NCI-H82 (cell line): ENCODE measurements around the gene CAPN9.
"Not testable (repeated sequence)": the region's sequence is repeated elsewhere in the genome, so short reads cannot be mapped to it uniquely, and the experiment has no call there.

Experiments used
- DNase-seq: peaks from one replicate; lab custom pipeline; 2025; lab: John Stamatoyannopoulos, UW

The CAPN9 gene

GRCh38 chr1:230711245-230711644 is 35.9 kb upstream of the CAPN9 start:
- DNase-seq = no peak

GRCh38 chr1:230712470-230712942 is 34.7 kb upstream of the CAPN9 start:
- no peak for DNase-seq

- DNase-seq = no peak
These were observed 34.0 kb upstream of the CAPN9 start for GRCh38 chr1:230713138-230713537.

- DNase-seq = no peak
These were observed 33.7 kb upstream of the CAPN9 start for GRCh38 chr1:230713547-230713914.

- DNase-seq = no peak
These were observed 33.0 kb upstream of the CAPN9 start, which contains the start of gene AGT for GRCh38 chr1:230713915-230714764. Gene AGT, minus strand, starts transcription at chr1:230714122. Its CDS starts 3,299 bp downstream, at chr1:230710823.

- no peak for DNase-seq
These were observed 31.7 kb upstream of the CAPN9 start for GRCh38 chr1:230715510-230715909.

GRCh38 chr1:230716453-230716852 is 30.7 kb upstream of the CAPN9 start:
- DNase-seq = not testable (repeated sequence)

- DNase-seq = no peak
These were observed 29.9 kb upstream of the CAPN9 start for GRCh38 chr1:230717251-230717650.

GRCh38 chr1:230721849-230722522 is 25.2 kb upstream of the CAPN9 start:
- not testable (repeated sequence) for DNase-seq

GRCh38 chr1:230725256-230726012 is 21.8 kb upstream of the CAPN9 start:
- no peak for DNase-seq

GRCh38 chr1:230728710-230729392 is 18.3 kb upstream of the CAPN9 start:
- DNase-seq = no peak

GRCh38 chr1:230730977-230731376 is 16.2 kb upstream of the CAPN9 start:
- DNase-seq = no peak

GRCh38 chr1:230735447-230735846 is 11.7 kb upstream of the CAPN9 start:
- DNase-seq = no peak

- no peak for DNase-seq
These were observed 9.4 kb upstream of the CAPN9 start for GRCh38 chr1:230737622-230738262.

GRCh38 chr1:230739564-230740290 is 7.5 kb upstream of the CAPN9 start:
- DNase-seq = no peak

GRCh38 chr1:230743899-230744298 is 3.3 kb upstream of the CAPN9 start:
- DNase-seq = peak; percentile 26

GRCh38 chr1:230744382-230744781 is 2.8 kb upstream of the CAPN9 start:
- DNase-seq = no peak

- peak; percentile 18 for DNase-seq
These were observed 2.1 kb upstream of the CAPN9 start for GRCh38 chr1:230745071-230745470.

GRCh38 chr1:230746617-230747016 is 571 bp upstream of the CAPN9 start:
- DNase-seq = no peak
